T follicular helper cell (primary cell): ENCODE data around the gene TAS2R38.
"Not testable (repeated sequence)": the region's sequence is repeated elsewhere in the genome, so short reads cannot be mapped to it uniquely, and the experiment has no call there.

ENCODE experiments used
- DNase-seq: peaks from one replicate; pipeline ENCODE4 v3.0.0-alpha.2; 2020; ENCODE audit warnings: low read depth
- total RNA-seq, 2 experiments: gene quantifications; one replicate each; lab custom pipeline; 2026; lab: John Stamatoyannopoulos, UW

Gene TAS2R38
- 0 reads per million in 2 experiments for total RNA-seq

DNA sequence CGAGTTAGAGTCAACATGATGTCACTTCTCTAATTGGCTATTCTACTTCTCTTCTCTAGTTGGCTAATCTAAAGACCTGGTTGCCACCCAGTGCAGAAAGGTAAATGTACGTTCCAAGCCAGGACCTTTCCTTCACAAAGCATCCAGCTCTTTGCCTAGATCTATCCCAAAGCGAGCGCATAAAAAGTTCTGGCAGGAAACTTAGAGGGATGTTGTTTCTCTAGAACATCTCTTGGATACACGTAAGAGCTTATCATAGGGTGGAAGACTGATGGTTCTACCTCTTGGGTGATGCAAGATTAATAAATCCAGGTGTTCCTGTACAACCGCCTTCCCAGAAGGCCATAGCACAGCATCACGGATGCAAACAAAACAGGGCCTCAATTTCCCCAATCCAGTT is at the start of gene TAS2R38:
Gene TAS2R38 (minus strand): TSS at position 101 of the 400 bp plus-strand sequence. CDS start 84 bp downstream, at position 17.
- DNase-seq = no peak

DNA sequence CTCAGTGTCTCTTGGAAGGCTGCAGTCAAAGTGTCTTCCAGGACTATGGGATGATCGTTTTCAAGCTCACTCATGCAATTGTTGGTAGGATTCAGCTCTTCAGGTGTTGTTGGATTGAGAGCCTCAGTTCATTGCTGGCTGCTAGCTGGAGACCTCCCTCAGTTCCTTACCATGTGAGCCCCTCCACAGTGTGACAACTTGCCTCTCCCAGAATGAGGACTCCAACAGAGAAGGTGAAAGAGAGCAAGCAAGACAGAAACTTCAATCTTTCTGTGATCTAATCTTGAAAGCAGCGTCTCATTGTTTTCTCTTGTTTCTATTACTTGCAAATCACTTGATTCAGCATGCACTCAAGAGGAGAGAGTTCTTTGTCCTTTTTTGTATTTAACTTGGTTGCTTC is 44.6 kb upstream of the TAS2R38 start:
- no peak for DNase-seq

DNA sequence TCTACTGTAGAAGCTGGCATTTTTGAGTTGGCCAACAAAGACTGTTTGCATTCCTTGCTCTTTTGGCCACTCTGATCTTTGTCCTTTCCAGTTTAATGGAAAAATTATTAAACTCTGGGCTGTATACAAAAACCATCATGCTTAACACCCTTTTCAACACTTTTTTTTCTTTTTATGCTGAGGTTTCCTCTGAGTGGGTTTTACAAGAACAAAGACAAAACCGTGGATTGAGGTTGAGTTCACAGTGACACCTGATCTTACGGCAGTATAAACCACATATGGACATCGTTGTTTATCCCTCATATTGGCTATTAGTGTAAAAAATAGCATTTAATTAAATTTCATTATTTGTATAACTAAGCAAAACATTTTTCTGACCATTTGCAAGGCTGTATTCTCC is 43.9 kb upstream of the TAS2R38 start:
- DNase-seq = no peak

DNA sequence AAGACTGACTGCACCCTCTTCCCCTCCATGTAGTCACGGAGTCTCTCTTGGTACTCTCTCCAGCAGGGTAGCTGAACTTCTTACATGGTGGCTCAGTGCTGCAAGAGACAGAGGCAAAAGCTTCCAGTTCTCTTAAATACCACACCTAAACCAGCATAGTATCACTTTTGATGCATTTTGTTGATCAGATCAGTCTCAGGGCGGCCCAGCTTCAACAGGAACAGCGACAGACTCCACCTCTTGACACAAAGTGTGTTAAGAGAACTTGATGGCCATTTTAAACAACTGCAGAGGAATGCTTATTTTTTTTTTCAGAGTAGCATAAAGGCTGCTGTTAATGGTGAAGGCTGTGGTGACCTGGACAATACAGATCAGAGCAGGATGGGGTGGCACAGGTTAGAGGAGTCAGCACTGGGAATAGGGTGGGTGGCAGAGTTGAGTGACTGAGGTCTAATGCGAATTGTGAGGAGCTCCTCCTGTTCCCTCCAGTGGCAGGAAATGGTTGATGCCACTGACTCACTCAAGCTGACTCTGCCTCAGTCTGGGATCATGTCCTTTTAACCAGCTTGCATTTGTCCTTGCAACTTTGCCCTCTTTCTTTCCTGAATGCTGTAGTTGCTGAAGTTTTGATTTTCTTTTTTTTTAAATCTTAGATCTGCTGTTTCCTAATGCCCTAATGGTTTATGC is 39.4 kb upstream of the TAS2R38 start:
- no peak for DNase-seq

DNA sequence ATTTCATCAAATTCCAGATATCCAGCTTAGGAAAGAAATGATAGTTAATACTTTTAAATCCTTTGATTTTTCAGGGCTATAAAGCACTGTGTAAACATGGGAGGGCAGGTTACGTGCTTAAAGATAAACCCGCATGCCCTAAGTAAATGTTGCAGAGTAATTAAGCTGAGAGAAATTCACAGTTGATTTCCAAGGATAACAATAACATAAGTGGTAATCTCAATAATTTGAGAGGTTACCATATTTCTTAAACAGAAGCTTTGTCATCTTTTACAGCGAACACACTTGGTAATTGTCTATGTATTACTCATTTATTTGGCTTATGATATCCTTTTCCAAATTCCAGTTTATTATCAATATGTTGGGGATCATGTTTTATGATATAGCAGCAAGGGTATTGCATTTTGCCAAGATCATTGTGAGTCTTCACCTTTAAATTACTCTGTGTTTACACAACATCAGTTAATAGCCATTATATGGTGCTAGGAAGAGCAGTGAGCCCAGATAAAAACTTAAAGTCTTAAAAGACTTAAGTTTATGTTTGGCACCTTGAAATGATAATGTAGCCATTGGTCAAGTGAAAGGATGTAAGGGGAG is 37.5 kb upstream of the TAS2R38 start:
- no peak for DNase-seq

DNA sequence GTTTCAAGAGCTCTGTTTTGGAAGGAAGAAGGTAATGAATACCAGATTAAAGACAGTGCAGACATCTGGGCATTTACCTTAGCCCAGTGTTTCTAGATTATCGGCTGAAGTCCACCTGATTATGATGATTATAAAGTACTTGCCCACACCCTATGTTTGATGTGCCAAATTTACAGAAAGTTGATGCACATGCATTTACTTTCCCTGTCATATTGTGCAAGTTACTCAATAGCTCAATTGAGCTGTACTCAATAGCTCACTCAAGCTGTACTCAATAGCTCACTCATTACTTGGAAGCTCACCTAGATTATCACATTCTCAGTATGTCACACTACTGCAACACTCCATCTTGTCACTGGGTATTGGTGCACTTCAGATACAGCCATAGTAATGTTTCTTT is 35.6 kb upstream of the TAS2R38 start:
- no peak for DNase-seq

DNA sequence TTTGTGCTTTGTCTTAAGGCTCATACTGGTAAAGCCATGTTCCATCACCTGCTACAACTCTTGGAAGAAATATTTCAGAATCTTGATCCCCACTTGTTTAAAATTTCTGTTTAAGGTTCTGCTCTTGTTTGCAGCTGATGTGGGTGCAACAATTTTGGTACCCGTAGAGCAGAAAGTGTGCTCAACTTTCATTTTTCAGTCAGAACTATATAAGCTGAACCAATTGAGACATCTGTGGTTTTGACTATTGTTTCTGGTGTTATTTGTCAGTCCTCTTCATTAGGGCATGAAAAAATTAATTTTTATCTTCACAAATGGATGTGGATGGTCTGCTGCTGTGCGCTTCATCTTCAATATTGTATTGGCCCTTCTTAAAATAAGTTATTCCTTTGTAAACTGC is 33.0 kb upstream of the TAS2R38 start:
- DNase-seq = no peak

DNA sequence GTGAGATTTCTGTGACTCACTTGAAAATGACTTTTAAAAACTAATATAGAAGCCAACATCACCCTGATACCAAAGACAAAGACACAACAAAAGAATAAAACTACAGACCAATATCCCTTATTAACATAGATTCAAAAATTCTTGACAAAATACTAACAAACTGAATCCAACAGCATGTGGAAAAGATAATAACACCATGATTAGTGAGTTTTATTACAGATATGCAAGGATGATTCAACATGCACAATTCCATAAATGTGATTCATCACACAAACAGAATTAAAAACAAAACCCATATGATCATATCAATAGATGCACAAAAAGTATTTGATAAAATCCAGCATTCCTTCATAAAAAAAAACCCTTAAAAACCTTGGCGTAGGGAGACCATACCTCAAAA is 28.6 kb upstream of the TAS2R38 start:
- no peak for DNase-seq

DNA sequence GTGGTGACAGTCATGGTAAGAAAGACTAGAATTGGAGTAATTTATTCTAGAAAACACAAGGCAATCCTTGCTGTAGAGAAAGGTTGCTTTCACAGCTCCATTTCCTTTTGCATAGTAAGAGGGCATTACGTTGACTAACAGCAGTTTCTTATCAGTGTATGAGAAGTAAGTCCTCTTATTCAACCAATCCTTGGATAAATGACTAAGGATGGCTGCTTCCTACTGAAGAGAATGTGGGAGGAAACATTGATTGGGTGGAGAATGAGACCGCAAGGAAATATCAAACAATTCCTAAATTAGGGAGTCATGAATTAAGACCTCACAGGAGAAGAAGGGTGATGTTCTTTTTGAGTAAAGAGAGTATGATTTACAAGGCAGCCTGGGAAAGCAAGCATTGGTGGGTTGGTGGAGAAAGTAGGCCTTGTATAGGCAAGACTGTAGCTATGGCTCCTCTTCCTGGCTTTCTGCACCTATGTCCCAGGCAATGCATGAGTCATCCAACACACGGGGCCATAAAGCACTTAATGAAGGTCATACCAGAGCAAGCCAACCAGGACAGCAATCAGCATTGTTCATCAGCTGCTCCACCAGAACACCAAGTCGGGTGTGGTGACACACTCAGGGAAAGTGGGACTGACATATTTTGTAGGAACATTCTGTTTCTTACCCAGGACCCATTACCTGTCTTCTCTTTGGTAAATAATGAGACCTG is 27.7 kb upstream of the TAS2R38 start:
- DNase-seq = no peak

DNA sequence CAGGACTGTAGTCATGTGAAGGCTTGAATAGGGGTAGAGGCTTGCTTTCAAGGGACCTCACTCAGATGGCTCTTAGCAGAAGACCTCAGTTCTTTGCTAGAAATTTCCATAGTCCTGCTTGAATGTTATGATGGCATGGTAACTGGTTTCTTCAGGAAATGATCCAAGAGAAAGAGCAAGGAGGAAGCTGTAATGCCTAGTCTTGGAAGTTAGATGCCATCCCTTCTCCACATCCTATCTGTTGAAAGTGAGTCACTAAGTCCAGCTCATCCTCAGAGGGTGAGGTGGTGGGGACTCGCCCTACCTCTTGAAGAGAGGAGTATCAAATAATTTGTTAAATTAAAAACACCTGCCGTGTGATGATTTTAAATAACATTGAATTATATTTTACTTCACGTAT is 26.7 kb upstream of the TAS2R38 start:
- no peak for DNase-seq

DNA sequence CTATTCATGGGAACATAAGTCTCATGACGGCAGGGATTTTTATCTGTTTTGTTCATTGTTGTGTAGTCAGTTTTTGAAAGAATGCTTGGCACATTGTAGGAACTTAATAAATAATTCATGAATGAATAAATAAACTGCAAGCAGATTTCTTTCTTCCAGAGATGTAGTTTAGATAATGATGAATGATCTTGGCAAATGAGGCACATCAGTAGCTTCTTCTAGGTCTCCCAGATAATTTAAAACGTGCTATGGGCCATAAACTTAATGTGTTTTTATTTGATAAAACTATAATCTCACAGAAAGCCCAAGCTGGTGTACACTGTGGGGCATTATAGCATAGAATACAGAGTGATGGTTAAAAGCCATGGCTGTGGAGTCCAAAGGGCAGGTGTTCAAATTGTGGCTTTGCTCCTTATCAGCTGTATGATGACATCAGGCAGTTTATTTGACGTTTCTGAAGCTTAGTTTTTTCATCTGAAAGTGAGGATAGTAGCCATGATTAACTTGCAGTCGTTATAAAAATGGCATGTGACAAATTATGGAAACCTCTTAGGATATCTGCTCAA is 25.6 kb upstream of the TAS2R38 start:
- no peak for DNase-seq

DNA sequence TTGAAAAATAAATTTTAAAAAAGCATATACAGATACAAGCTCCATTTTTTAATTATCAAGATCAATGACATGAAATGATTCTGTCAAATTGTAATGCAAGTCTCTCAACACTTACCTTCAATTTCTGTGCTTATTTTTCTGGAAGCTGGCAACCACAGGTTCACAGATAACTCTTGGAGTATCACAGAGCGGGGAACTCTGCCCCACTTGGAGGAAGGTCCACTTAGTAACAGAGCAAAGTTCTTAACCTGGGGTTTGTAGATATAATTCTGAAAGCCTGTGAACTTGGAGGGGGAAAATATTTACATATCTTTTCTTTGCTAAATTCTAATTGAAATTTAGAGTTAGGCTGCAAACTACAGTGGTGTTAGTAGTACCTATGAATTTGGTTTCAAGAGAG is 19.8 kb upstream of the TAS2R38 start:
- no peak for DNase-seq

DNA sequence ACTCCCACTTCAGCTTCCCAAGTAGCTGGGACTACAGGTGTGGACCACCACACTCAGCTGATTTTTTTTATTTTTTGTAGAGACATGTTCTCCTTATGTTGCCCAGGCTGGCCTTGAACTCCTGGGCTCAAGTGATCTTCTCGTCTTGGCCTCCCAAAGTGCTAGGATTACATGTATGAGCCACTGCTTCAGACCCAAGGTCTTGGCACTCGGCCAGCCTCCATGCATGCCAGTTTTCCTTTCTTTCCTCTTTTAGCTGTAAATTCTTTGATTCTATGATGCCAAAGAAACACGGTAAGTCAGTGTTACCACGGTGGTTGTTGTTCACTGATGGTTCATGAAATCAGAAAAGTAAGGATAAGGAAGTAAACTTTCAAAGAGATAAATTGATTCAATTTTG is 19.1 kb upstream of the TAS2R38 start:
- DNase-seq = no peak

DNA sequence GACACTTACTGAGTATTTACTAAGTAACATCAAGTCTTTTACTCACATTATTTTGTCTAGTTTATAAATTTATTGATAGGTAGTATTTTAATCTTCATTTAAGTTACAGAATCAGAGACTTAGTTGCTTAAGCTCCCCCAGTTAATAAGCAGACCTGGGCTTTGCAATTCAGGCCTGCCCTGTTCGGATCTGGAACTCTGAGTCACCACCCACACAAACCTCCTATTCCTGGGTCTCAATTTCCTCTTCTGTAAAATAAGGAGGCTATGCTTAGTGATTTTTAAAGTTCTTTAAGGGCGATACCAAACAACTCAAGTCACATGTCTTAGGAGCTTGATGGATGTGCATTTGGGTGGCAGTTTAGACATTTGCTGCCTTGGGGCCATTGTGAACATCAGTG is 18.6 kb upstream of the TAS2R38 start:
- DNase-seq = no peak

DNA sequence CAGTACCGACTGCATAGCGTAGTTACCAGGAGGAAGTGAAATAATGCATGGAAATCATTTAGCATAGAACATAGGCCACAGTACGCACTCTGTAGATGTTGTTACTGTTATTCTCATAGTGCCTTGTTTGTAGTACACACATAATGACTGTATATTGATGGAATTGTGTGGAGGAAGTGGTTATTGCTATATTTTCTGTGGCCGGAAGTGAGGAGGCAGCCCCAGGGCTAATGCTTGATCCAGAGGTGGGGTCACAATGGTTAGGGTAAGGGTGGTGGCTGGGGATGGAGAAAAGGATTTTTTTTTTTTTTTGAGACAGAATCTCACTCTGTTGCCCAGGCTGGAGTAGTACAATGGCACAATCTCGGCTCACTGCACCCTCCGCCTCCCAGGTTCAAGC is 17.6 kb upstream of the TAS2R38 start:
- DNase-seq = no peak

DNA sequence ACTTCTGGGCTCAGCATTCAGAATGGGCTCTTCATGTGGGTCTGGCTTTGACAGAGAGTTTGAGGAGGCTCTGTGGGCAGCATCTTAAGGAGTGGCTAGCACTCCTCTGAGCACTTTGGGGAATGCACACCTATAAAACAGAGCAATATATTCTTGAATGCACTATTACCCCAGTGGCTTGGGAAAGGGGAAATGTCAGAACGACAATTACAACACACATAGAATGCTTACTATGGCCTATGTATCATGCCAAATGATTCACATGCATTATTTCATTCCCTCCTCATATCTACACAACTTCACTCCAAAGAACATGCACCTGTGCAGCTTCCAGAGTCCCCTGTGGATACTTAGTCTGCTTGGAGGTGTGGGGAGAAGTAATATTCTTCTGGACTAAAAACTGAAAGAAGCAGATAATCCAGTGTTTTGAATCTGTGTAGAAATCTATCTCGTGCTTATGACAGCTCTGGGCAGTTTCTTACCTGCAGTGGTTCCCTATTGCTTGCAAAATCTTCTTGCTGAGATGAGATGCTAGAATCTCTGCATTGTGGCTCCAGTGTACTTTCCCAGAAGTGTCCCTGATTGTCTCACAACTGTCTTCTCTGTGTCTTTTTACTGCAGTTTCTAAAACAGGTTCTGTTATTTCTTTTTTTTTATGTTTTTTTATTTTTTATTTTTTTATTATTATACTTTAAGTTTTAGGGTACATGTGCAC is 16.6 kb upstream of the TAS2R38 start:
- no peak for DNase-seq

DNA sequence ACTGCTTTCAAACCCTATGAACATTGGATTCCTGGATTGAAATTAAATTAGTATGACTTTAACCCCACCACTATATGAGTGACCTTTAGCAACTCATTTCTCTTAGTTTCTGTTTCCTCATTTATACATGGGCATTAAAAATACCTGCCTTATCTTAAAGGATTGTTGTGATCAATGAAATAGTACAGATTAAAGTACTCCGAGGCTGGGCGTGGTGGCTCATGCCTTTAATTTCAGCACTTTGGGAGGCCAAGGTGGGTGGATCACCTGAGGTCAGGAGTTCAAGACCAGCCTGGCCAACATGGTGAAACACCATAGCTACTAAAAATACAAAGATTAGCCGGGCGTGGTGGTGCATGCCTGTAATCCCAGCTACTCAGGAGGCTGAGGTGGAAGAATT is 14.2 kb upstream of the TAS2R38 start:
- DNase-seq = not testable (repeated sequence)

DNA sequence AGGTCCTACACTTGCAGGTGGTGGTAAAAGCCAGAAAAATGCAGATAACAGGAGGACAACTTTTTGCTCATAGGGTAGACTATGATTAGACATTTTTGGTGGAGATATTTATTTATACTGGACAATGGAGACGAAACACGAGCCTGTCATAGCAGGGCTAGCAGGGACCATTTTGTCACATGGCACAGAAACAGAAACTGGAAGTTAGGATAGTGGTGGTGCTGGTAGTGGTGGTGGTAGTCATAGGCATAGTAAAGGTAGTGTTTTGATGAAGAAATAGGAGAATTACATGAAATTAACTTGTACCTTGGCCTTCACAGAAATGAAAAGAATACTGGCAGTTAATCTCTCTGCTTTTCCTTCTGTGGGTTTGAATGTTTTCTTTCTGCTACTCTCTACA is 13.3 kb upstream of the TAS2R38 start:
- no peak for DNase-seq

DNA sequence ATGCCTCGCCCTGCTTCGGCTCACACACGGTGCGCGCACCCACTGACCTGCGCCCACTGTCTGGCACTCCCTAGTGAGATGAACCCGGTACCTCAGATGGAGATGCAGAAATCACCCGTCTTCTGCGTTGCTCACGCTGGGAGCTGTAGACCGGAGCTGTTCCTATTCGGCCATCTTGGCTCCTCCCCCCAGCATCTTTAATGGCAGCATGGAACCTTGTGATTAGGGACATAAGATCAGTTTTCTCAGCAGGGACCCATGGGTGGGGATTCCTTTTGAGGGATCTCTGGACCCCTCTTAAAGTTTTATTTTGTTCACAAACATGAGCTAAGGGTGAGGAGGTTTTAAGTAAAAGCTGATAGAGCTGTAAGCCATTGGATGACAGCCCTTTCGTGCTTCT is 12.4 kb upstream of the TAS2R38 start:
- not testable (repeated sequence) for DNase-seq

DNA sequence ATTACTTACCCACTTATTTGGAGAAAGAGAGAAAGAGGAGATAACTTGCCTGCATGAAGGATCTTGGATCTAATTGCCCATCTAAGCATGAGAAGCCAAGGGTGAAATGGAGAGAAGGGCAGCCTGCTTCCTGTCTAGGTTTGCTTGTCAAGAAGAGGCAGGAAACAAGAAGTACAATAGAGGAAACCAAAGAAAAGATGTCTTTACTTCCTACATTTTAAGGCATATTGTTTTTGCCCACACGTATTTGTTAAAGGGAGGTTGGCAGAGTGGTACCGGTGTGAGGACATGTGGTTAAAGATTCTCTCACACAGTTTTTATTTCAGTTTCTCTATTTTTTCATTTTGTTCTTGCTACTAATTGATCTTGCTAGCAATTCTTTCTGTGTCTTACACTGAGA is 6.0 kb upstream of the TAS2R38 start:
- DNase-seq = no peak

DNA sequence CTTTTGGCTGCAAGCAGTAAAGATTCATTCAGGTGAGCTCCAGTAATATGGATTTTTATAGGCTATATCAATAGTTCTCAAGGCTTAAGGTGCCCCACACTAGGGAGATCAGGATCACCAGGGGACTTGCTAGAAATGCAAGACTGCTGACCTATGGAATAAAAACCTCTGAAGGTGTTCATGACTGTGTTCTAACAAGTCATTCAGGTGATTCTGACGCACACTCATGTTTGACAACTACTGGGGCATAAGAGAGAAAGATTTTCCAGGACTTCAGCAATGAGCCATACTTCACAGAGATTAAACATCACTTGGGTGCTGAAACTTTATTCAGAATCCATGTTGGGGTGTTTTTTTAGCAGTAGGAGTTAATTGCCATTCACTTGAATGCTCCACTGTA is 4.8 kb upstream of the TAS2R38 start:
- no peak for DNase-seq

DNA sequence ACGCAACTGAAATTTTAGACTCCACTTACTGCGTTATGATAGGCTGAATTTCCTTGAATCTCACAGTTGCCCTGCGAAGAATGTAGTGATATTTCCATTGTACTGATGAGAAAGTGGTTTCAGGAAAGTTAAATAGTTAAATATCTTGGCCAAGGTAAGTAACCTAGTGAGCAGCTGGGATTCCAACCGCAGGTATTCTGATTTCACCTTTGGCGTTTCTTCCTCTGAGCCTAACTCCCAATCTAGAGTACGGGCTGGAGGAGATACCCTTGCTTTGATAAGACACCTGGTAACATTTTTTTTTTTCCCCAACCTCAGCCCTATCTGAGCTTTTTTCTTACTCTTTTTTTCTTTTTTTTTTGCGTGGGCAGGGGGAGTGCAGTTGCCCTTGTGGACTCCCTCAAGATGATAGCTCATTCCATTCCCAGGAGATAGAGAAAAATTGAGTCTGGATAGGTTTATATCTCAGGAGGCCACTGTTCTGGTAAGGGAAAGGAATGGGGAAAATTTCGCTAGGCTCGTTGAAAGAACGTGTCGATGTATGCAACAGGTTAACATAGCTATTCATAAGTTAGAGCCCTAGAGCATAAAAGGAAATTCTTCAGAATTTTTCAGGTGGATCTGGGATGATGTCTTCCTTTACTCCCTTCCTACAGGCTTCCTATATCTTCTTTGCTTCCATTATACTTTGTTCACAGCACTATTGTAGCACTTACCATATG is 3.1 kb upstream of the TAS2R38 start:
- DNase-seq = no peak
